ENCODE results near the gene PANK4.

Gene PANK4

DNA sequence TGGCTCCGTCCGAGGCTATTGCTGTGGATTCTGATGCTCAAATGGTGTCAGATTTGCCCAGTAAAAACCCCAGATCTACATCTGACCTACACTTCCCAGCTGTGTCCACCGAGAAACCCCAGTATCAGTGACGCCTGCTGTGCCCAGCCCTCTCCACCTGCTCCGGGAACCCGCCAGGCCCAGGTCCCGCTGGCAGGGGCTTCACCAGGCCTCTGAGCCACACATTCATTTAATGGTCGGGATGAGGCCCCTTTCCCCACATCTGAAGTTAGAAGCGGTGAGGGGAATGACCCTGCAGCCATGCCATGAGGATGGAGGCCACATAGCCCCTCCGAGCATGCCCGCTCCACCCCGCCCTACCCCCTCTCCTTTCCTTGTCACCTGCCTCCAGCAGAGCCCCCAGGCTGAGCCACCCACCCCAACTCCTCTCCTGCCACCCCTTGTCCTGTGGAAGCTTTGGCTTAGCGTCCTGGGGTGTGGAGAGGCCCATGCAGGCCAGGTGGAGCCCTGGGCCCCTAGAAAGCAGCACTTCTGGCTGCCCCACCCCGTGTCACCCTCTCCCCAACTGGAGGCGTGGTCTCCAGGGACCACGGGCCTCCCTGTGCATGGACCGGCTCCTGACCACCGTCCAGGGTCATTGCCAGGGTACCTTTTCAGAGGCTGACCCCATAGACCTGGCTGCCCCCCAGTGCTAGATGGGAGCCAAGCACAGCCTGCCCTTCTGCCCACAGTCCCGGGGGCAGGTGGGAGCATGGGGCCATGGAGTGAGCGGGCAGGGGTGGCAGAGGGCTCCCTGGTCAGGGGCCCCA lies 37.8 kb upstream of the PANK4 start:
- no peak overlapping the region for H3K27ac ChIP-seq (ENCODE audit: low read depth, low read length)
- H3K27me3 ChIP-seq (ENCODE audit: control insufficient read depth, low read length): no peaks in the 10 kb centered on the region
- no peak overlapping the region for H3K4me3 ChIP-seq (ENCODE audit: low read length)
- H4K20me1 ChIP-seq (ENCODE audit: control insufficient read depth, insufficient read depth, low read depth, low read length): no peaks in the 10 kb centered on the region
- TF ChIP-seq, protein P1, sequence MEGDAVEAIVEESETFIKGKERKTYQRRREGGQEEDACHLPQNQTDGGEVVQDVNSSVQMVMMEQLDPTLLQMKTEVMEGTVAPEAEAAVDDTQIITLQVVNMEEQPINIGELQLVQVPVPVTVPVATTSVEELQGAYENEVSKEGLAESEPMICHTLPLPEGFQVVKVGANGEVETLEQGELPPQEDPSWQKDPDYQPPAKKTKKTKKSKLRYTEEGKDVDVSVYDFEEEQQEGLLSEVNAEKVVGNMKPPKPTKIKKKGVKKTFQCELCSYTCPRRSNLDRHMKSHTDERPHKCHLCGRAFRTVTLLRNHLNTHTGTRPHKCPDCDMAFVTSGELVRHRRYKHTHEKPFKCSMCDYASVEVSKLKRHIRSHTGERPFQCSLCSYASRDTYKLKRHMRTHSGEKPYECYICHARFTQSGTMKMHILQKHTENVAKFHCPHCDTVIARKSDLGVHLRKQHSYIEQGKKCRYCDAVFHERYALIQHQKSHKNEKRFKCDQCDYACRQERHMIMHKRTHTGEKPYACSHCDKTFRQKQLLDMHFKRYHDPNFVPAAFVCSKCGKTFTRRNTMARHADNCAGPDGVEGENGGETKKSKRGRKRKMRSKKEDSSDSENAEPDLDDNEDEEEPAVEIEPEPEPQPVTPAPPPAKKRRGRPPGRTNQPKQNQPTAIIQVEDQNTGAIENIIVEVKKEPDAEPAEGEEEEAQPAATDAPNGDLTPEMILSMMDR (IDR thresholded peaks at IDR 0.05; ENCODE audit: low read depth, low read length, poor library complexity, severe bottlenecking): no peak
- no peak for TF ChIP-seq EZH2phosphoT487 (IDR thresholded peaks at IDR 0.05; ENCODE audit: borderline replicate concordance, low read length)
- no peaks in the 10 kb centered on the region for H3K9me2 ChIP-seq (replicated peaks; ENCODE audit: control insufficient read depth, low read length)
- H3F3A ChIP-seq (ENCODE audit: control insufficient read depth, insufficient read depth): no peaks in the 10 kb centered on the region
- no peaks in the 10 kb centered on the region for H3K36me3 ChIP-seq (ENCODE audit: control insufficient read depth, low read length)
- H3K9me3 ChIP-seq (ENCODE audit: control insufficient read depth, insufficient read depth, low read length): no peaks in the 10 kb centered on the region
- no peaks in the 10 kb centered on the region for H3K4me1 ChIP-seq (ENCODE audit: control insufficient read depth, low read length)
- H3K79me2 ChIP-seq (ENCODE audit: control insufficient read depth, low read length): no peaks in the 10 kb centered on the region
- H3K4me2 ChIP-seq (ENCODE audit: low read length): no peak overlapping the region

DNA sequence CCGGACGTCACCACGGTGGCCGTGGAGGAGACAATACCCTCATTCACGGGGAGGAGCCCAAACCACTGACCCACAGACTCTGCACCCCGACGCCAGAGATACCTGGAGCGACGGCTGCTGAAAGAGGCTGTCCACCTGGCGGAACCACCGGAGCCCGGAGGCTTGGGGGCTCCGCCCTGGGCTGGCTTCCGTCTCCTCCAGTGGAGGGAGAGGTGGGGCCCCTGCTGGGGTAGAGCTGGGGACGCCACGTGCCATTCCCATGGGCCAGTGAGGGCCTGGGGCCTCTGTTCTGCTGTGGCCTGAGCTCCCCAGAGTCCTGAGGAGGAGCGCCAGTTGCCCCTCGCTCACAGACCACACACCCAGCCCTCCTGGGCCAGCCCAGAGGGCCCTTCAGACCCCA lies 36.8 kb upstream of the PANK4 start:
- Histone ChIP-seq H3K9me3 (ENCODE audit: control insufficient read depth, insufficient read depth, low read length) (no peaks in the 10 kb centered on the region), H3F3A (ENCODE audit: control insufficient read depth, insufficient read depth) (no peaks in the 10 kb centered on the region), H3K36me3 (ENCODE audit: control insufficient read depth, low read length) (no peaks in the 10 kb centered on the region), H4K20me1 (ENCODE audit: control insufficient read depth, insufficient read depth, low read depth, low read length) (no peaks in the 10 kb centered on the region), H3K27ac (ENCODE audit: low read depth, low read length) (no peak overlapping the region), H3K4me1 (ENCODE audit: control insufficient read depth, low read length) (no peaks in the 10 kb centered on the region), H3K4me3 (ENCODE audit: low read length) (no peak overlapping the region), H3K79me2 (ENCODE audit: control insufficient read depth, low read length) (no peaks in the 10 kb centered on the region), H3K27me3 (ENCODE audit: control insufficient read depth, low read length) (no peaks in the 10 kb centered on the region), H3K9me2 (replicated peaks; ENCODE audit: control insufficient read depth, low read length) (no peaks in the 10 kb centered on the region), H3K4me2 (ENCODE audit: low read length) (no peak overlapping the region)
- TF ChIP-seq EZH2phosphoT487 (IDR thresholded peaks at IDR 0.05; ENCODE audit: borderline replicate concordance, low read length): no peak
- TF ChIP-seq, protein P1 (IDR thresholded peaks at IDR 0.05; ENCODE audit: low read depth, low read length, poor library complexity, severe bottlenecking): no peak

DNA sequence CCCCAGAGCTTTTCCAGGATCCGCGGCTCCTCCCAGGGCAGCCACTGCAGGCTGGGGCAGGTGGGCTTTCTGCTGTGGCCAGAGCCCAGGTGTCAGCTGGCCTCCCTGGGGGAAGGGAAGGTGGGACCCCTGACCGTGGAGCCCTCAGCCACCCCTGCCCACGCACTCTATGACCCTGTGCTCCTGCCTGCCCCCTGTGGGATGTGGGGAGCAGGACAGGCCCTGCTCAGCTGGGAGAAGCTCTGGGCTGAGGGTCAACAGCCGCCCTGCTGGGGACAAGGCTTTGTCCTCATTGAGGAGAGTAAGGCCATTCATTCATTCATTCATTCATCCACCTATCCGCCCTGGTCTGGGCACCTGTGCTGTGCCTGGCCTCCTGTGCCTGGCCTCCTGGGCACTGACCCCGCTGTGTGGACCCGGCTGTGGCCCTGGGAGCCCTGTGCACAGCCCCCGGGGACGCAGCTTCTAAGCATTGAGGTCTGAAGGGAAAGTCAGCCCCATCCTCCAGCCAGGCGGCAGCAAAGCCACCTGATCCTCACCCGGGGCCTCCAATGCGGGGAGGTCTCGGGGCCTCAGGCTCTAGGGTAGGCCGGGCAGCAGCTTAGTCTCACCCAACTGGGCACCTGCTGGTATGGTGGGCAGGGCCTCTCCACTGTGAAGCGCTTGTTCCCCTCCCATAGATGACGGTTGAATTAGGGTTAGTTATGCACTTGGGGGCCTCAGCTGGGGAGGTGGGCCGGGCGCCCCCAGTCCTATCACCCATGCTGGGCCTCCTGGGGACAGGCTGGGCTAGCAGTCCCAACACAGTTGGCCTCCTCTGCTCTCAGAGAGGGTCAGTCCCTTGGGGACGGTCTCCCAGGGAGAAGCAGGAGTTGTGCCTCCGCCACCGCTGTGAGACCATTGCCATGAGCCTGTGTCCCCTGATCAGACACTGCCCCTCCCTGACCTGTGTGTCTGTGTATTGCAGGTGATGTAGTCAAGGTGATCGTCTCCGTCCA lies 35.8 kb upstream of the PANK4 start:
- H3K36me3 ChIP-seq (ENCODE audit: control insufficient read depth, low read length): no peaks in the 10 kb centered on the region
- H3K4me2 ChIP-seq (ENCODE audit: low read length): no peak overlapping the region
- H3K9me3 ChIP-seq (ENCODE audit: control insufficient read depth, insufficient read depth, low read length): no peaks in the 10 kb centered on the region
- H3K9me2 ChIP-seq (replicated peaks; ENCODE audit: control insufficient read depth, low read length): no peaks in the 10 kb centered on the region
- H3K27ac ChIP-seq (ENCODE audit: low read depth, low read length): no peak overlapping the region
- H3K79me2 ChIP-seq (ENCODE audit: control insufficient read depth, low read length): no peaks in the 10 kb centered on the region
- H3K4me1 ChIP-seq (ENCODE audit: control insufficient read depth, low read length): peaks cover 1% of the 10 kb centered on the region; the same call in 1 of the 2 replicates
- H3K4me3 ChIP-seq (ENCODE audit: low read length): no peak overlapping the region
- TF ChIP-seq, protein P1 (IDR thresholded peaks at IDR 0.05; ENCODE audit: low read depth, low read length, poor library complexity, severe bottlenecking): peak; percentile 67
- TF ChIP-seq EZH2phosphoT487 (IDR thresholded peaks at IDR 0.05; ENCODE audit: borderline replicate concordance, low read length): no peak
- no peaks in the 10 kb centered on the region for H3F3A ChIP-seq (ENCODE audit: control insufficient read depth, insufficient read depth)
- H3K27me3 ChIP-seq (ENCODE audit: control insufficient read depth, low read length): no peaks in the 10 kb centered on the region
- H4K20me1 ChIP-seq (ENCODE audit: control insufficient read depth, insufficient read depth, low read depth, low read length): no peaks in the 10 kb centered on the region

Data from DOHH2 (cell line).